ENCODE measurements around the gene DNASE1L2.

The DNASE1L2 gene

DNA sequence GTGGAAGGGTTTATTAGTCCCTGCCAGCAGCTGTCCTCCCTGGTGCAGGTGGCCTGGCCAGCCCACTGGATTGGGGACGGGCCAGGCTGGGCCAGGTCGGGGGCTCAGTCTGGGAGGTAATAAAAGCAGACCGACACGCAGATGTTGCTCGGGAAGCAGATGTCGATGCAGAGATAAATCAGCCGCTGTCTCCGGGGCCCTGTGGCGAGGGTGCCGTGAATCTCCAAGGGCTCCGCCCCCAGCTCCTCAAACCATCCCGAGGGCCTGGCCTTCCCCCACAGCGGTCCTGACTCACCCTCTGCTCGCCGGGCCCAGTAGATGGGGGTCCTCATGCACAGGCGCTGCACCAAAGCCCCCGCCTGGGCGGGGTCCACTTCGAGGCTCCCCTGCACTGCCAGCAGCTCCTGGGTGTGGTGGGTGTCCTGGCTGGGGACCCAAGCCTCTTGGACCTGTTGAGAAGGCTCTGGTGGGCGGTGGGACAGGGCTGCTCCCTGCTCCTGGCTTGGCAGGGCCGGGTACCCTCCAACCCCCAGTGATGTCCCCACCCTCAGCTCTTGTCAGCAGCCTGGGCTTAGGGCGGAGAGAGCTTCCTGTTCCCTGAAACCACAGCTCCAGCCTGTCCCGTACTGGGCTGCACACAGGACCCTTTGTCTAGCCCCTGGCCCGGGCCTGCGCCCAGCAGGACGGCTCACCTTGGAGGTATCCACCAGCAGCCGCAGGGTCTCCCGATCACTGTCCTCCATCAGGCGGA lies 26.8 kb upstream of the DNASE1L2 start:
- no peak overlapping the region for H3K27ac ChIP-seq (ENCODE audit: low read length)
- no CpG with 5 or more reads among the region's 29 CpGs for WGBS (ENCODE audit: insufficient coverage, insufficient read length)

DNA sequence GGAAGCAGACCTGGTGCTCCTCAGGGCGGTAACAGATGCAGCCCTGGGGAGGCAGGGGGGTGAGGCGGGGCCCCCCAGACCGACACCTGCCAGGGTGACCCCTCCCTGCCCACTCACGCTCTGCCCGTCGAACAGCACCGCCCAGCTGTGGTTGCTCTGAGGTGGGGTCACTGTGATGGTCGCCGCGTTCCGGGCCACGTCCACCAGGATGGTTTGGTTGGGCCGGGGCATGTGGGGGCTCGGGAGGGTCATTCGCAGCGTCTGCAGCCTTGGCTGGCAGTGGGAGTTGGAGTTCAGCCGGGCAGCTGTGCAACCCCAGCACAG lies 26.3 kb upstream of the DNASE1L2 start:
- Histone ChIP-seq H3K4me1 (ENCODE audit: control insufficient read depth, insufficient read depth, low read length) (peaks cover 7% of the 10 kb centered on the region), H3K27ac (ENCODE audit: low read length) (no peak overlapping the region), H3K4me3 (ENCODE audit: low read length) (no peak overlapping the region), H3K27me3 (ENCODE audit: control insufficient read depth, insufficient read depth, low read length) (no peaks in the 10 kb centered on the region), H3K36me3 (ENCODE audit: control insufficient read depth, insufficient read depth, low read length) (peaks cover 37% of the 10 kb centered on the region), H3K9me3 (ENCODE audit: control insufficient read depth, insufficient read depth, low read length) (no peaks in the 10 kb centered on the region)
- WGBS (ENCODE audit: insufficient coverage, insufficient read length): no CpG with 5 or more reads among the region's 17 CpGs
- DNase-seq (ENCODE audit: low read depth, low spot score): no peak

More for the DNA sequence above, 26.8 kb upstream of the DNASE1L2 start:
- Histone ChIP-seq H3K36me3 (ENCODE audit: control insufficient read depth, insufficient read depth, low read length) (peaks cover 37% of the 10 kb centered on the region), H3K27me3 (ENCODE audit: control insufficient read depth, insufficient read depth, low read length) (no peaks in the 10 kb centered on the region), H3K4me3 (ENCODE audit: low read length) (no peak overlapping the region), H3K4me1 (ENCODE audit: control insufficient read depth, insufficient read depth, low read length) (peaks cover 7% of the 10 kb centered on the region), H3K9me3 (ENCODE audit: control insufficient read depth, insufficient read depth, low read length) (no peaks in the 10 kb centered on the region)
- no peak for DNase-seq (ENCODE audit: low read depth, low spot score)

DNA sequence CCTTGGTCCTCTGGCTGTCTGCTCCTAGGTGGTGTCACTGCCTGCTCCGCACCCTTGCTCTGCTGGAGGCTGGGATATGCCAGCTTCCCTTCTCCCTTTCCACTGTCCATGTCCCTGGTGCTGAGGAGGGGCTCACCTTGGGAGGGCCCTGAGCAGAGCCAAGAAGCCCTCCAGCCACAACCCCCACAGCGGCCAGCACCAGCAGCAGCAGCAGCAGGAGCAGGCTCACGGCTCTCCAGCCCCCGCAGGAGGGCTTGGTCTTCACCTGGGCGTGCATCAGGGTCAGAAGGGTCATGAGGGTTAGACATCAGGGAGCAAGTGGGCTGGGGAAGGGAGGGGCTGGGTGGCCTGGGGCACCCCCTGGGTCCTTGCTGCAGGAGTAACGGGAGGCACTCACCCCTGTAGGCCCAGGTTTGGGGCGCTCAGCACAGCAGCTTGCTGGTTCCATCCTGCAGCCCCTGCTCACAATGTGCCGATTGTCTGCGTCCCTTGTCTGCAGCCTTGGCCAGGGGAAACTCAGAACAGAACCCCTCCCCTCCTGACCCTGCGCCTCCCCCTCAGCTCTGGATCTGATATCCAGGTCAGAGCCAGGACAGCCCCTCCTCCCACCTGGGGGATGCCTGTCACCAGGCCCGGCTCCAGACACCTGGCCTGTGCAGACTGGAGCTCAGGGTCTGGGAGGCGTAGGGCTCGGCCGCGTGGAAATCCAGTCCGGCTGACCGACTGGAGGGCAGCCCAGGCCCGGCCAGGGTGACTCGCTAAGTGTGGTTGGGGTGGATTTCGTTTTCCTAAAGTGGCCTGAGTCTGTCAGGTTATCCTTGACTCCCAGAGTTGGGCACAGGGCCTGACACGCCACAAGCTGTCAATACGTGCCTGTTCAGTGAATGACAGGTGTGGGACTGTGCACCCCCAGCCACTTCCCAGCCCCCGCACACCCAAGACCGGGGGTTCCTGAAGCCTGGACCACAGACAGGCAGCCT lies 25.6 kb upstream of the DNASE1L2 start, which contains the start of gene BRICD5:
Gene BRICD5, minus strand, starts transcription at position 478 of the 980 bp plus-strand sequence. Its CDS starts 30 bp downstream, at position 448.
- H3K9me3 ChIP-seq (ENCODE audit: control insufficient read depth, insufficient read depth, low read length): no peaks in the 10 kb centered on the region
- no peaks in the 10 kb centered on the region for H3K27me3 ChIP-seq (ENCODE audit: control insufficient read depth, insufficient read depth, low read length)
- peaks cover 37% of the 10 kb centered on the region for H3K36me3 ChIP-seq (ENCODE audit: control insufficient read depth, insufficient read depth, low read length)
- H3K27ac ChIP-seq (ENCODE audit: low read length): no peak within 1 kb of the TSS
- no CpG with 5 or more reads among the region's 24 CpGs for WGBS (ENCODE audit: insufficient coverage, insufficient read length)
- H3K4me1 ChIP-seq (ENCODE audit: control insufficient read depth, insufficient read depth, low read length): peaks cover 7% of the 10 kb centered on the region
- no peak within 1 kb of the TSS for H3K4me3 ChIP-seq (ENCODE audit: low read length)
- no peak for DNase-seq (ENCODE audit: low read depth, low spot score)

DNA sequence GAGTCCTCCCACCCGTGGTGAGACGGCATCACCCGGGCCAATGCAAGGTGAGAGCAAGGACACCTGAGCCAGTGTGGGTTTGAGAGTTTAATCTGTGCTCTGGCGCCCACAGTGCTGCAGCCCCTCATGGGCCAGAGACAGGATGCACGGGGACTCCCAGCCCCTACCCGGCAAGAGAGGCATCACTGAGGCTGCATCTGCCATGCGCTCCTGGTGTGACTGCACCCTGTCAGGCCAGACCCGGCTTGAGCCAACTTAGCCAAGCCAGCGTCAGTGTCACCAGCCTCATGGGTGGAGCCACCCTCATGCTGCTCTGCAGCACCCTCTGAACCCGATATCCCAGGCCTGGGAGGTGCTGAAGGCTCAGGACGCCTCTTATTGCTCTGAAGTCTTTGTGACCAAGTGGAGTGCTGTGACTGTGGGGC lies 24.3 kb upstream of the DNASE1L2 start:
- no peak for DNase-seq (ENCODE audit: low read depth, low spot score)
- Histone ChIP-seq H3K4me1 (ENCODE audit: control insufficient read depth, insufficient read depth, low read length) (peaks cover 7% of the 10 kb centered on the region), H3K27me3 (ENCODE audit: control insufficient read depth, insufficient read depth, low read length) (no peaks in the 10 kb centered on the region), H3K27ac (ENCODE audit: low read length) (no peak overlapping the region), H3K4me3 (ENCODE audit: low read length) (no peak overlapping the region), H3K9me3 (ENCODE audit: control insufficient read depth, insufficient read depth, low read length) (no peaks in the 10 kb centered on the region), H3K36me3 (ENCODE audit: control insufficient read depth, insufficient read depth, low read length) (peaks cover 35% of the 10 kb centered on the region)
- WGBS (ENCODE audit: insufficient coverage, insufficient read length): no CpG with 5 or more reads among the region's 11 CpGs

DNA sequence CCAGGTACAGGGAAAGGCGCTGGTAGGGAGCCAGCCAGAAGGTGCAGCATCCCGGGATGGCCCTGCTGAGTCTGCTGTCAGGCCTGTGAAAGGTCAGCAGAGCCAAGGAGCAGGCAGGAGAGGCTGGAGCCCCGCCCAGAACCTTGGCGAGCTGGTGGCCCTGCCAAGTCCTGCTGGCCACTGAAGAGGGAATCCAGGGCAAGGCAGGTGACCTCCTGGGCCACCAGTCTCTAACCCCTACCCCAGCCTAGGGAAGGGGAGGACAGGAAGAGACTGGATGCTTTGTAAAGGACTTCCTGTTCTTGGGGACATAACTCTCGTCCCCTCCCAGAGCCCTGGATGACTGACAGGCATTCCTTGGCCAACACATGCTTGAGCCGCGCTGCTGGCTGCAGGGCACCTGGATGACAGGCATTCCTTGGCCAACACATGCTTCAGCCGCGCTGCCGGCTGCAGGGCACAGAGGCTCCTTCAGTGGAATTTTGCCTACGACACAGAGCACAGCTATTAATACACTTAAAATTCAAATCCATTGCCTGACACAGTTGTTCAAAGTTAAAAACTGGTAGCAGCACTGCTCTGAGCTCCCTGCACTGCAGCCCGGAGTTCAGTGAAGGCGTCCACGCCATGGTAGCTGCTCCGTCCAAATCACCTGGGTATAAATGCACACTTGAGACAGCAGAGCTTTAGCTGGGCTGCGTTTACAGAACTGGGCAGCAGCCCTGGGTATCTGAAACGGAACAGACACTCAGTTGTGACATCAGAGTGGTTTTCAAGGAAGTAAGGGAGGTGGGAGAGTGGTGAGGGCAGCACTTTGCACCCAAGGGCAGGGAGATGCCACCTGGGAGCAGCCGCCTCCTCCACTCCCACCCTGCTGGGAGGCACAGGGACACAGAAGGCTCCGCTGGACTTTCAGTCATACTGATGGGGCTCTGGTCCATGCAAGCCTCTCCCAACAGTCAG lies 23.6 kb upstream of the DNASE1L2 start:
- Histone ChIP-seq H3K9me3 (ENCODE audit: control insufficient read depth, insufficient read depth, low read length) (no peaks in the 10 kb centered on the region), H3K27ac (ENCODE audit: low read length) (no peak overlapping the region), H3K36me3 (ENCODE audit: control insufficient read depth, insufficient read depth, low read length) (peaks cover 29% of the 10 kb centered on the region), H3K4me3 (ENCODE audit: low read length) (no peak overlapping the region), H3K27me3 (ENCODE audit: control insufficient read depth, insufficient read depth, low read length) (no peaks in the 10 kb centered on the region), H3K4me1 (ENCODE audit: control insufficient read depth, insufficient read depth, low read length) (peaks cover 7% of the 10 kb centered on the region)
- WGBS (ENCODE audit: insufficient coverage, insufficient read length): no CpG with 5 or more reads among the region's 19 CpGs
- no peak for DNase-seq (ENCODE audit: low read depth, low spot score)

DNA sequence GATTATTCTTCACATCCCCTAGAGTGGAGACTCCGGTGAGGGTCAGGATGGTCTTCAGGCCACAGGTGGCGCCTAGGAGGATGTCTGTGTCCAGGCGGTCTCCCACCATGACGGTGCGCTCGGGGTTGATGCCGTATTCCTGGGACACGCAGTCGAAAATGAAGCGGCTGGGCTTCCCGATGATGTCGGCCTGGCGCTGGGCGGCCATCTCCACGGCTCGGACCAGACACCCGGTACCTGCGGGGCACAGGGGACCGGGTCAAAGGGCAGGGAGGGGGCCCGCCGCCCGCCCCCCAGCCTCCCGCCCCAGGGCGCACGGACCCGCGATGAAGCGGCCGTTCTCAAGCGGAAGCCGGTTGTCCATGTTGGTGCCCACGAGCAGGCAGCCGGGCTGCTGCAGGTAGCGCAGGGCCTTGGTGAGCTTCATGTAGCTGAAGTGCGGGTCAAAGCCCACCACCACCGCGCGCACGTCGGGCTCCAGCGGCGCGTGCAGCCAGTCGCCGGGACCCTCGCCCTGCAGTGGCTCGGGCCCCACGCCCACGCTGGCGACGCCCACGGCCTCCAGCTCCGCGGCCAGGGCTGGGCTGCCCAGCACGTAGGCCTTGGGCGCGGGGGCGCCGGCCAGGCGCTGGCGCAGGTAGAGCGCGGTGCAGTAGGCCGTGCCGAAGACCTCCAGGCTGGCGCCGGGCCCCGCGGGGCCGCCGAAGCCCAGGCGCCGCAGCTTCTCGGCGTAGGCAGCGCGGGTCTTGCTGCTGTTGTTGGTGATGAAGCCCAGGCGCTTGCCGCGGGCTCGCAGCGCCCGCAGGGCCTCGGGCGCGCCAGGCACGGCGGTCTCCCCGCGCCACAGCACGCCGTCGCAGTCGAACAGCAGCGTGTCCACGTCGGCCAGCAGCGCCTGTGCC lies 22.2 kb upstream of the DNASE1L2 start:
- peak overlapping the region; percentile 83 for H3K4me3 ChIP-seq (ENCODE audit: low read length)
- peaks cover 7% of the 10 kb centered on the region for H3K4me1 ChIP-seq (ENCODE audit: control insufficient read depth, insufficient read depth, low read length)
- no peaks in the 10 kb centered on the region for H3K9me3 ChIP-seq (ENCODE audit: control insufficient read depth, insufficient read depth, low read length)
- no CpG with 5 or more reads among the region's 98 CpGs for WGBS (ENCODE audit: insufficient coverage, insufficient read length)
- DNase-seq (ENCODE audit: low read depth, low spot score): no peak
- H3K27me3 ChIP-seq (ENCODE audit: control insufficient read depth, insufficient read depth, low read length): no peaks in the 10 kb centered on the region
- H3K36me3 ChIP-seq (ENCODE audit: control insufficient read depth, insufficient read depth, low read length): peaks cover 15% of the 10 kb centered on the region; the same call in 1 of the 2 replicates
- H3K27ac ChIP-seq (ENCODE audit: low read length): no peak overlapping the region

DNA sequence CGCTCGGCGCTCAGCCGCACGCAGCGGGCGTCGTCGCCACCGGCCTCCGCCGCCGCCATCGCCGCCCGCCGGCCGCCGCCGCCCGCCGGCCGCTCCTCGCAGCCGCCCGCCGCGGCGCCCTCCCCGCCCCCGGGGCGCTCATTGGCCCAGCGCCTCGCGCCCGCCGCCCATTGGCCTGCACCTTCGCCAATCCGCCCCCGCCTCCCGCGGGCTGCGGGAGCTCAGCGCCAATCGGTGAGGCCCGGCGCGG lies 21.6 kb upstream of the DNASE1L2 start, which contains the start of gene PGP:
Gene PGP, minus strand, starts transcription at position 122 of the 250 bp plus-strand sequence. Its CDS starts 63 bp downstream, at position 59.
- Histone ChIP-seq H3K27me3 (ENCODE audit: control insufficient read depth, insufficient read depth, low read length) (no peaks in the 10 kb centered on the region), H3K36me3 (ENCODE audit: control insufficient read depth, insufficient read depth, low read length) (peaks cover 9% of the 10 kb centered on the region; the same call in 1 of the 2 replicates), H3K9me3 (ENCODE audit: control insufficient read depth, insufficient read depth, low read length) (no peaks in the 10 kb centered on the region), H3K4me1 (ENCODE audit: control insufficient read depth, insufficient read depth, low read length) (peaks cover 7% of the 10 kb centered on the region), H3K27ac (ENCODE audit: low read length) (peak within 1 kb of the TSS; percentile 56), H3K4me3 (ENCODE audit: low read length) (peak within 1 kb of the TSS; percentile 98)
- no peak for DNase-seq (ENCODE audit: low read depth, low spot score)
- no CpG with 5 or more reads among the region's 48 CpGs for WGBS (ENCODE audit: insufficient coverage, insufficient read length)

DNA sequence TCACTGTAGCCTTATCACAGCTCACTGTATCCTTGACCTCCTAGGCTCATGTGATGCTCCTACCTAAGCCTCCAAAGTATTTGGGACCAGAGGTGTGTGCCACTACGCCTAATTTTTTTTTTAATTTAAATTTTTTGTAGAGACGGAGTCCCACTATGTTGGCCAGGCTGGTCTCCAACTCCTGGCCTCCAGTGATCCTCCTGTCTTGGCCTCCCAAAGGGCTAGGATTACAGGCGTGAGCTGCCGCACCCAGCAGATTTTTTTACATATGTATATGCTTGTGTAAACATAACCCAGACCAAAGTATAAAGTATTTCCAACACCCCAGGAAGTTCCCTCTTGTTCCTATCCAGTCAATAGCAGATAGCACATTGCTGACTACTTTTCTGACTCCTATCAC lies 19.9 kb upstream of the DNASE1L2 start:
- DNase-seq (ENCODE audit: low read depth, low spot score): no peak
- Histone ChIP-seq H3K4me1 (ENCODE audit: control insufficient read depth, insufficient read depth, low read length) (no peaks in the 10 kb centered on the region; the same call in 1 of the 2 replicates), H3K36me3 (ENCODE audit: control insufficient read depth, insufficient read depth, low read length) (peaks cover 9% of the 10 kb centered on the region; the same call in 1 of the 2 replicates), H3K27me3 (ENCODE audit: control insufficient read depth, insufficient read depth, low read length) (no peaks in the 10 kb centered on the region), H3K27ac (ENCODE audit: low read length) (no peak overlapping the region), H3K9me3 (ENCODE audit: control insufficient read depth, insufficient read depth, low read length) (no peaks in the 10 kb centered on the region), H3K4me3 (ENCODE audit: low read length) (no peak overlapping the region)
- WGBS (ENCODE audit: insufficient coverage, insufficient read length): no CpG with 5 or more reads among the region's 4 CpGs

DNA sequence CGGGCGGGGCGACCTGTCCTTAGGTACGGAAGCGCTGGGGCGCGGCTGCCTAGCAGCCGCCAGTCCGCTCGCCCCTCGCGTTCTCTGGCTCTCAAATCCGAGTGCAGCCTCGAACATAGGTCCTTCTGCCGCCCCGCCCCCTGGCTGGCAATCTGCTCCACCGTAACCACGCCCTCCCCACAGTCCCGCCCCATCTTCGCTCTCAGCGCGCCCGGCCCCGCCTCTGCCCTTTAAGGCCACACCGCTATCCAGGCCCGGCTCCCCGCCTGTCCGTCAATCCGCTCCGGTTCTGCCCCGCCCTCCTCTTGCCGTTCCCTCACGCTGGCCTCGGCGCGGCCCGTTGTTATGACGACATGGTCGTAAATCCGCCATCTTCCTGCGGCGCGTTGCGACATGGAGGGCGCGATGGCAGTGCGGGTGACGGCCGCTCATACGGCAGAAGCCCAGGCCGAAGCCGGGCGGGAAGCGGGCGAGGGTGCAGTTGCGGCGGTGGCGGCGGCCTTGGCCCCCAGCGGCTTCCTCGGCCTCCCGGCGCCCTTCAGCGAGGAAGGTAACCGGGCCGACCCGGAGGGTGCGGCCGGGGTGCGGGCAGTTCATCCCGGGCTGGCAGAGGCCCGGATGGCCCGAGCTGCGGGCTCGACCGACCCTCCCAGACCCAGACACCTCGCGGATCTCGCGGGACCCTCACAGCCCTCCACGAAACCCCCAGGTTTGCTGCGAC lies 12.9 kb upstream of the DNASE1L2 start, which contains the start of gene E4F1:
Gene E4F1, plus strand, starts transcription at position 371 of the 721 bp plus-strand sequence. Its CDS starts 23 bp downstream, at position 394.
- Histone ChIP-seq H3K9me3 (ENCODE audit: control insufficient read depth, insufficient read depth, low read length) (no peaks in the 10 kb centered on the region), H3K27me3 (ENCODE audit: control insufficient read depth, insufficient read depth, low read length) (no peaks in the 10 kb centered on the region), H3K36me3 (ENCODE audit: control insufficient read depth, insufficient read depth, low read length) (no peaks in the 10 kb centered on the region; the same call in 1 of the 2 replicates), H3K27ac (ENCODE audit: low read length) (no peak within 1 kb of the TSS), H3K4me3 (ENCODE audit: low read length) (peak within 1 kb of the TSS; percentile 84), H3K4me1 (ENCODE audit: control insufficient read depth, insufficient read depth, low read length) (no peaks in the 10 kb centered on the region)
- no CpG with 5 or more reads among the region's 82 CpGs for WGBS (ENCODE audit: insufficient coverage, insufficient read length)
- DNase-seq (ENCODE audit: low read depth, low spot score): peak; percentile 99

All from iPS DF 6.9 (cell line).